ENCODE data around the gene SLC12A5.

GRCh38 chr20:45991616-45992015 lies 37.4 kb upstream of the SLC12A5 start:
- TF ChIP-seq EZH2phosphoT487 (IDR thresholded peaks at IDR 0.05; ENCODE audit: insufficient read depth, low read depth): no peak
- TF ChIP-seq EZH2 (IDR thresholded peaks at IDR 0.05; ENCODE audit: insufficient read depth, poor library complexity, severe bottlenecking): no peak
